KMS-11 (cell line): ENCODE results near the gene APIP.

Source experiments
- H2AFZ ChIP-seq: fragments of 200-600 bp; sonication (generic); 2 replicates; pipeline ENCODE4 v1.6.1; 2016; ENCODE audit warnings: antibody characterized with exemption, mixed run types, low read depth
- H3K27ac ChIP-seq: fragments of 200-600 bp; sonication (generic); 2 replicates; pipeline ENCODE4 v1.6.1; 2016; ENCODE audit warnings: mild to moderate bottlenecking, mixed run types
- H3K27me3 ChIP-seq: fragments of 200-600 bp; sonication (generic); 2 replicates; pipeline ENCODE4 v1.6.1; 2017; ENCODE audit warnings: mild to moderate bottlenecking, low read depth, mixed run types, moderate library complexity; ENCODE audit not compliant: insufficient read depth
- H3K36me3 ChIP-seq: fragments of 200-600 bp; sonication (generic); 2 replicates; pipeline ENCODE4 v1.6.1; 2017; ENCODE audit warnings: mild to moderate bottlenecking, mixed run types; ENCODE audit not compliant: insufficient read depth
- H3K4me1 ChIP-seq: fragments of 200-600 bp; sonication (generic); 2 replicates; pipeline ENCODE4 v1.6.1; 2016; ENCODE audit warnings: mild to moderate bottlenecking, low read depth, mixed run types; ENCODE audit not compliant: poor library complexity, severe bottlenecking
- H3K4me2 ChIP-seq: fragments of 200-600 bp; sonication (generic); 2 replicates; pipeline ENCODE4 v1.7.0; 2016; ENCODE audit warnings: mild to moderate bottlenecking, mixed run types
- H3K4me3 ChIP-seq: fragments of 200-600 bp; sonication (generic); IDR thresholded peaks from 2 replicates; pipeline ENCODE4 v1.6.1; 2017; ENCODE audit warnings: low read depth, low read length, mixed read lengths; ENCODE audit not compliant: insufficient read depth
- H3K79me2 ChIP-seq: fragments of 200-600 bp; sonication (generic); 2 replicates; pipeline ENCODE4 v1.6.1; 2016; ENCODE audit warnings: low read depth, mixed run types; ENCODE audit not compliant: insufficient read depth
- H3K9ac ChIP-seq: fragments of 200-600 bp; sonication (generic); 2 replicates; pipeline ENCODE4 v1.6.1; 2016; ENCODE audit warnings: mild to moderate bottlenecking, mixed run types
- H4K20me1 ChIP-seq: fragments of 200-600 bp; sonication (generic); 2 replicates; pipeline ENCODE4 v1.6.1; 2016; ENCODE audit warnings: mild to moderate bottlenecking, mixed run types; ENCODE audit not compliant: insufficient read depth
- CTCF ChIP-seq: fragments of 200-600 bp; sonication (generic); conservative IDR thresholded peaks from 2 replicates; pipeline ENCODE4 v1.6.1; 2017; ENCODE audit warnings: low read depth, mild to moderate bottlenecking, antibody characterized with exemption, low read length, moderate library complexity, mixed read lengths

Gene APIP

DNA sequence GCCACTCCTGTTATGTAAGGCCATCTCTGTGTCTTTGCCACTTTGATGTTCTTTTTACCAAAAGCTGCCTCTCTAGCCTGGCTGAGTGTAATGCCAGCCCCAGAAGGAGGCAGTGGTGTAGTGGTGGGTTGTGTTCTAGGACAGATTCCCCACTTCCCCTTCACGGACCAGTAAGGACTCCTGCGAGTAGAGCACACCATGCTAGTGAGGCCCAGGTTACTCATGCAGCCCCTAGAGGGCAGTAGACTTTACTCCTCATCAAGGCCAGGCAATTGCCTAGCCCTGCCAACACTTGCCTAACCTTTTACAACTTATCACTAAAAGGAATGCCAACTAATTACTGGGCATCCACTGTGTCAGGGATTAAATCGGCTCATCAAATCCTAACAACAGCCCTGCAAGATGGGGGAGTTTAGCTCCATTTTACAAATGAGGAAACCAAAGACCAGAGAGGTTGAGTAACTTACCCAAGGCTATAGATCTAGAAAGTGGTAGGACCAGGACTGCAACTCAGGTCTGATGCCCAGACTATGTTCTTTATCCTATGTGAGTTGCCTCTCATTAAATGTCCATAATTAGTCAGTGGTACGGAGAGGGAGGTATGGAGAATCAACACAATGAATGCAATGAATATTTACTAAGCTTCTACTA is 75.3 kb downstream of the APIP start:
- no peaks in the 10 kb centered on the region for H3K79me2 ChIP-seq

GRCh38 chr11:34839969-34840368 is 76.2 kb downstream of the APIP start:
- no peak for TF ChIP-seq CTCF
- Histone ChIP-seq H3K4me3 (no peak overlapping the region), H3K36me3 (no peaks in the 10 kb centered on the region), H3K4me2 (no peak overlapping the region), H4K20me1 (no peaks in the 10 kb centered on the region), H2AFZ (no peak overlapping the region), H3K9ac (no peak overlapping the region), H3K27me3 (no peaks in the 10 kb centered on the region), H3K4me1 (peaks cover 17% of the 10 kb centered on the region), H3K27ac (no peak overlapping the region), H3K79me2 (no peaks in the 10 kb centered on the region)

More for the DNA sequence above, 75.3 kb downstream of the APIP start:
- Histone ChIP-seq H3K4me3 (no peak overlapping the region), H3K9ac (no peak overlapping the region), H4K20me1 (no peaks in the 10 kb centered on the region), H3K36me3 (no peaks in the 10 kb centered on the region), H2AFZ (no peak overlapping the region; the same call in 1 of the 2 replicates), H3K4me2 (no peak overlapping the region), H3K27me3 (no peaks in the 10 kb centered on the region), H3K4me1 (peaks cover 17% of the 10 kb centered on the region), H3K27ac (no peak overlapping the region)
- peak; percentile 79 for TF ChIP-seq CTCF

DNA sequence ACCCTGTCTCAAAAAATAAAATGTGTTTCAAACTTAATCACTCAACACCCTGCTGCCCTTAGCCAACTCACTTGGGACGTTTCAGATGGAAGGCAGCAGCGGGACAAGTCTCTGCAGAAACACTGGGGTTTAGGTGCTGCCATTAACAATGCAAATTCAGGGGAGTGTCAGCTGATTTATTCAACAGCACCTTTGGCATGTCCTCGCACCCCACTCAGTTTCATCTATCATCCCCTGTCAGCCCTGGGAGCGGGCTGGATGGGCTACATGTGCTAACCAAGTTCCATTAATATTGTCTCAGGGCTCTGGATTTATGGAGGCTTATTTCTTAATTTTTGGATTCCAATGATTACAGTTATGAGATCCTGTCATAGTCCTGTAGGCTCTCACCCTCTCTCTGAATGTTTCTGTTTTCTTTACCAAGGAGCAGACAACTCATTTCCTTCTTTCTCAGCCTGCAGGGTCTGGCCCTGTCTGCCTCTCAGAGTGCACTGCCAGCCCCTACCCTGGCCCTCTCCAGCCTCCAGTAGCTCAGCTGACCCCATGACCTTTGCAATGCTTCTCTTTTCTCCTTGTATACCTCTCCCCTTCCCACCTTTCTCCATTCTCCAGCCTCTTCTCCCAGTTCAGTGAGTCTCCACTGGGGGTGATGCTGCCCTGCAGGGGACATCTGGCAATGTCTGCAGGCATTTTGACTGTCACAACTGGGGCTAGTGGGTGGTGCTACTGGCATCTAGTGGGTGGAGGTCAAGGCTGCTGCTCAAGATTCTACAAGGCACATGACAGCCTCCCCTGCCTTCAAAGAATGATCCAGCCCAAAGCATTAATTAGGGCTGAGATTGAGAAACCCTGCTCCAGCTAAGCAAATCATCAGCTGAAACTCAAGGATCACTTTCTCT is 79.0 kb downstream of the APIP start:
- no peaks in the 10 kb centered on the region for H3K27me3 ChIP-seq
- H3K4me1 ChIP-seq, result peaks cover 17% of the 10 kb centered on the region
- peak overlapping the region; percentile 18; the same call in 1 of the 2 replicates for H2AFZ ChIP-seq
- no peak overlapping the region for H3K4me2 ChIP-seq
- H4K20me1 ChIP-seq, result no peaks in the 10 kb centered on the region
- no peak overlapping the region for H3K27ac ChIP-seq
- no peaks in the 10 kb centered on the region for H3K79me2 ChIP-seq
- H3K4me3 ChIP-seq, result no peak overlapping the region
- H3K9ac ChIP-seq, result no peak overlapping the region
- no peaks in the 10 kb centered on the region for H3K36me3 ChIP-seq
- TF ChIP-seq CTCF, result no peak; the same call in 1 of the 2 replicates

DNA sequence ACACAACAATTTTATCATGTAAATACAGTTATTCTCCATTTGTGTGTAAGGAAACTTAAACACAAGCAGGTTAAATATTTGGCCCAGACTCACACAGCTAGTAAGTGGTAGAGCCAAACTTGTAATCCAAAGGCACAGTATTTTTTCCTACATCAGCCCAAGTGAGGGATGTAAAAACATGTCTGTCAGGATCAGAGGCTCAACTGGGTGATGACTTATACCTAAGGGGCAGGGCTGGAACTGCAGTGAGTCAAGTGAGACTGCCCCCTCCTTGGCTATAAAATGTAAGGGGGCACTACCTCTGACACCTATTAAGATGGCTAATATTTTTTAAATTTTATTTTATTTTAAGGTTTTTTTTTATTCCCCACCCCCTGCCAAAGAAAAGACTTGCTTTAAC is 82.6 kb downstream of the APIP start:
- Histone ChIP-seq H3K4me2 (no peak overlapping the region), H3K27ac (no peak overlapping the region), H3K79me2 (no peaks in the 10 kb centered on the region), H3K4me3 (no peak overlapping the region), H3K9ac (no peak overlapping the region), H3K4me1 (peaks cover 28% of the 10 kb centered on the region), H3K36me3 (no peaks in the 10 kb centered on the region), H2AFZ (no peak overlapping the region), H3K27me3 (no peaks in the 10 kb centered on the region), H4K20me1 (no peaks in the 10 kb centered on the region)
- no peak for TF ChIP-seq CTCF
